Measurements from ENCODE around the gene KRT77. TPM values are rescaled to one million over a fixed set of nuclear protein-coding genes. Genes with fewer than 3 reads are reported as not detected.

The KRT77 gene
- total RNA-seq, 1 experiment from 2014 or later = not detected

GRCh38 chr12:52657250-52657902 lies 45.9 kb downstream of the KRT77 start:
- TF ChIP-seq, protein P1, sequence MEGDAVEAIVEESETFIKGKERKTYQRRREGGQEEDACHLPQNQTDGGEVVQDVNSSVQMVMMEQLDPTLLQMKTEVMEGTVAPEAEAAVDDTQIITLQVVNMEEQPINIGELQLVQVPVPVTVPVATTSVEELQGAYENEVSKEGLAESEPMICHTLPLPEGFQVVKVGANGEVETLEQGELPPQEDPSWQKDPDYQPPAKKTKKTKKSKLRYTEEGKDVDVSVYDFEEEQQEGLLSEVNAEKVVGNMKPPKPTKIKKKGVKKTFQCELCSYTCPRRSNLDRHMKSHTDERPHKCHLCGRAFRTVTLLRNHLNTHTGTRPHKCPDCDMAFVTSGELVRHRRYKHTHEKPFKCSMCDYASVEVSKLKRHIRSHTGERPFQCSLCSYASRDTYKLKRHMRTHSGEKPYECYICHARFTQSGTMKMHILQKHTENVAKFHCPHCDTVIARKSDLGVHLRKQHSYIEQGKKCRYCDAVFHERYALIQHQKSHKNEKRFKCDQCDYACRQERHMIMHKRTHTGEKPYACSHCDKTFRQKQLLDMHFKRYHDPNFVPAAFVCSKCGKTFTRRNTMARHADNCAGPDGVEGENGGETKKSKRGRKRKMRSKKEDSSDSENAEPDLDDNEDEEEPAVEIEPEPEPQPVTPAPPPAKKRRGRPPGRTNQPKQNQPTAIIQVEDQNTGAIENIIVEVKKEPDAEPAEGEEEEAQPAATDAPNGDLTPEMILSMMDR (conservative IDR thresholded peaks at IDR 0.05; ENCODE audit: low read depth, low read length) = no peak
- TF ChIP-seq EZH2phosphoT487 (IDR thresholded peaks at IDR 0.05; ENCODE audit: borderline replicate concordance, low read length) = no peak
- no peak for TF ChIP-seq EZH2 (IDR thresholded peaks at IDR 0.05; ENCODE audit: low read length, unreplicated experiment)
- ATAC-seq (no peak), DNase-seq (no peak)
- Histone ChIP-seq H3K27ac (ENCODE audit: low read length) (no peak overlapping the region), H3K4me3 (ENCODE audit: low read length) (no peak overlapping the region), H3K9ac (ENCODE audit: low read length) (no peak overlapping the region), H3K36me3 (ENCODE audit: low read depth, low read length) (no peaks in the 10 kb centered on the region), H3K4me1 (ENCODE audit: insufficient read depth, low read length) (peaks cover 17% of the 10 kb centered on the region), H3K4me2 (ENCODE audit: low read length) (no peak overlapping the region), H3F3A (ENCODE audit: low read length, unreplicated experiment) (no peaks in the 10 kb centered on the region), H2AFZ (ENCODE audit: low read length) (no peak overlapping the region), H3K27me3 (ENCODE audit: low read length) (no peaks in the 10 kb centered on the region; the same call in 1 of the 2 replicates), H3K79me2 (ENCODE audit: low read length) (no peaks in the 10 kb centered on the region), H3K9me3 (ENCODE audit: low read length) (no peaks in the 10 kb centered on the region), H4K20me1 (ENCODE audit: low read length) (no peaks in the 10 kb centered on the region), H3K9me2 (replicated peaks; ENCODE audit: low read length) (no peaks in the 10 kb centered on the region)
- POLR2A ChIA-PET (ENCODE audit: unreplicated experiment) = no interaction called here
- no TSS peak for BruUV-seq (replicated peaks)
- CTCF ChIA-PET = interaction anchor here (0.6 kb wide), 1 partner anchor 588 kb away, joined by 4 read pairs; no protein-coding TSS in a partner anchor
- intact Hi-C loops (cut with micrococcal nuclease) = no loop called here

GRCh38 chr12:52656616-52657015 lies 46.7 kb downstream of the KRT77 start:
- CTCF ChIA-PET = no interaction called here

More at GRCh38 chr12:52656616-52657015, 46.7 kb downstream of the KRT77 start:
- no peak for TF ChIP-seq EZH2phosphoT487 (IDR thresholded peaks at IDR 0.05; ENCODE audit: borderline replicate concordance, low read length)
- no peak for TF ChIP-seq EZH2 (IDR thresholded peaks at IDR 0.05; ENCODE audit: low read length, unreplicated experiment)
- TF ChIP-seq, protein P1 (conservative IDR thresholded peaks at IDR 0.05; ENCODE audit: low read depth, low read length) = no peak
- Histone ChIP-seq H3F3A (ENCODE audit: low read length, unreplicated experiment) (no peaks in the 10 kb centered on the region), H3K27me3 (ENCODE audit: low read length) (no peaks in the 10 kb centered on the region; the same call in 1 of the 2 replicates), H3K9ac (ENCODE audit: low read length) (no peak overlapping the region), H3K27ac (ENCODE audit: low read length) (no peak overlapping the region), H3K79me2 (ENCODE audit: low read length) (no peaks in the 10 kb centered on the region), H3K4me2 (ENCODE audit: low read length) (no peak overlapping the region), H3K9me3 (ENCODE audit: low read length) (no peaks in the 10 kb centered on the region), H3K4me1 (ENCODE audit: insufficient read depth, low read length) (peaks cover 17% of the 10 kb centered on the region), H3K36me3 (ENCODE audit: low read depth, low read length) (no peaks in the 10 kb centered on the region), H2AFZ (ENCODE audit: low read length) (no peak overlapping the region), H3K9me2 (replicated peaks; ENCODE audit: low read length) (no peaks in the 10 kb centered on the region), H3K4me3 (ENCODE audit: low read length) (no peak overlapping the region), H4K20me1 (ENCODE audit: low read length) (no peaks in the 10 kb centered on the region)
- DNase-seq (no peak), ATAC-seq (no peak)
- POLR2A ChIA-PET (ENCODE audit: unreplicated experiment) = no interaction called here
- intact Hi-C loops (cut with micrococcal nuclease) = no loop called here
- BruUV-seq (replicated peaks) = no TSS peak

All from PC-3 (cell line).